Stimulated activated CD4-positive, alpha-beta T cell treated with anti-CD3 and anti-CD28 coated beads, Interleukin-4, amount 100 ng/mL, for 48 hours (primary cell): ENCODE measurements around the gene KPNA3.

Source experiments
- DNase-seq, 2 donors: peaks; one replicate each; pipeline ENCODE4 v3.0.0-alpha.2; 2020; ENCODE audit warnings: low read depth in 2 of 2

The KPNA3 gene

DNA sequence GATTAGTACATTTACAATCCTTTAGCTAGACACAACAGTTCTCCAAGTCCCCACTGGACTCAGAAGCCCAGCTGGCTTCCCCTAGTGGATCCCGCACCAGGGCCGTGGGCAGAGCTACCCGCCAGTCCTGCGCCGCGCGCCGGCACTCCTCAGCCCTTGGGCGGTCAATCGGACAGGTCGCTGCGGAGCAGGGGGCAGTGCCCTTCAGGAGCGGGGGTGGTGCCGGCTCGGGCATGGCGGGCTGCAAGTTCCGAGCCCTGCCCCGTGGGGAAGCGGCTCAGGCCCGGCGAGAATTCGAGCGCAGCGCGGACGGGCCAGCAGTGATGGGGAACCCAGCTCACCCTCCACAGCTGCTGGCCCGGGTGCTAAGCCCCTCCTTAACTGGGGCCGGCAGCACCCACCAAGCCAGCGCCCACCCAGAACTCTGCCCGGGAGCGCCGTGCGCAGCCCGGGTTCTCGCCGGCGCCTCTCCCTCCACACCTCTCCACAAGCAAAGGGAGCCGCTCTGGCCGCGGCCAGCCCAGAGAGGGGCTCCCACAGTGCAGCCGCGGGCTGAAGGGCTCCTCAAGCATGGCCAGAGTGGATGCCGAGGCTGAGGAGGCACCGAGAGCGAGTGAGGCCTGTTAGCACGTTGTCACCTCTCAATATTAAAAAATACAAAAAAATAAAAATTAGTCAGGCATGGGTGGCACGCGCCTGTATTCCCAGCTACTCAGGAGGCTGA, 114.1 kb downstream of the KPNA3 start:
- DNase-seq: no peak

- no peak for DNase-seq
Observed at GRCh38 chr13:49676581-49677298, 115.7 kb downstream of the KPNA3 start.

DNA sequence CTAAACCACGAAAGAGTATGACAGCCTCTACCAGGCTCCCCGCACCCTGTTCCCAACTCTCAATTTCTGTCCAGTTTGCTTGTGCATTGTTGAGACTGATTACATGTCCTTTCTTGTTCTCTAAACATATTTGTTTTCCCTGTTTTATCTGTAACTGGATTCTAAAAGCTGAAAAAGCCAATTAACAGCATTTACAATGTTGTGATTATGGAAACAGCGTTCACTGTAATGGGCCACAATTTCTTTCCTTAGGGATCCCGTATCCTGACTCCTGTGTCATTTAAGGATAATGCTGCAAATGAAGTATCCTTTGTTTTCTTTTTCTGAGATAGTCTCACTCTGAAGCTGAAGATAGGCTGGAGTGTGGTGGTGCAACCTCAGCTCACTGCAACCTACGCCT, 121.7 kb downstream of the KPNA3 start:
- no peak for DNase-seq

DNA sequence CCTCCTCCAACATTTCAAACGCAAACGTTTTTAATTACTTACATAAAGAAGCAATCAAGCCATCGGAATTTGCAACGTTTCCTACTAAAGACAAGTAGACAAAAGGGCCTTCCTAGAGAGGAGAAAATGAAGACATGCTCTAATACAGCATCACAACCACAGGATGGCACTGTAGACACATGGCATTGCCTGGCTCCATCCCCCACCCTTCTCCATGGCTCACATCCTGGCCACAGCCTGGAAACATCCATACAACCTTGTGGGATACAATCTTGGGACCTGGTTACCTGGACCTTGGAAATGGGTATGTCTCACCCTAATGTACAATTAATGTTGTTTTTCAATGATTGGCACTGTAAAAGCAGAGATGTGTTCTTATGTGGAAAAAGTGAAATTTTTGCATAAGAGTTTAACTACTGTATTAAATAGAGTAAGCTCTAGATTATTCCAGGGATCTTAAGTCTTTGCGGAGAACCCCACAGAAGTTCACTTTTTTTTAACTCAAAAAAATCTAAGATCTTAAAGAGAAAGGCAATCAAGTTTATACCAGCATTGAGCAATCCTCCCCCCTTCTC, 122.7 kb downstream of the KPNA3 start:
- DNase-seq: no peak

DNA sequence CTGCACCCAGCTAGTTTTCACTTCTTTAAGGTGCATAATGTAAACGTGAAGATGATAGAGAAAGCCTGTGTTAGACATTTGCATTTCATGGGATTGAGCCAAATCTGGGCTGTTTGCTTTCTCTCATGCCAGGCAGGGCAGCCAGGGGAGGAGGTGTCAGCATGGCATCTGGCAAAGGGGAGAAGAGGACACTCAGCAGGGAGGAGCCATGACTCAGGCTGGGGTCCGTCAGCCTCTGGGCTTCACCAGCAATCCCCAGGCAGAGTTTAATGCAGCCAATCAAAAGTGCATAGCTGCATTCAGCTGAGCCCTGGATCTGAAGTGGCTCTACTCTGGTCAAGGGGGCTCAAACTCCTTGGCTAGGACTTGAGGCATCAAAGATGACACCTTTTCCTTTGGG, 124.7 kb downstream of the KPNA3 start:
- no peak for DNase-seq

DNA sequence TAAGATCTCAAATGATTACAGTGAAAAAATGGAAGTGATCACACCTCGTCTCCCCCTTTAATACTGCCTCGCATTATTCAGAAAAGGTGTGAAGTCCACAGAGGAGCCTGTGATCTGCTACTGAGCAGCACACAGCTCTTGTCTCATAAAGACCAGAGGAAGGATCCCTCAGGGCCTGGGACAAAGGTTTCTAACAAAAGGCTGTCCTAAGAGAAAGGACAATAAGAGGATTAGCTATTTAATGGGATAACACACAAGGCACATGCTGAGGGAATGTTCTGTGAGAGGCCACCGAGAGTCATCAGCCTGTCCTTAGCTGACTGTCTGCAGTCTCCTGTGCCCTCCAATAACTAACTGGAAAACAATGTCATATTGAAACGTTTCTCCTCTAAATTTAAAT, 127.9 kb downstream of the KPNA3 start:
- DNase-seq: no peak

DNA sequence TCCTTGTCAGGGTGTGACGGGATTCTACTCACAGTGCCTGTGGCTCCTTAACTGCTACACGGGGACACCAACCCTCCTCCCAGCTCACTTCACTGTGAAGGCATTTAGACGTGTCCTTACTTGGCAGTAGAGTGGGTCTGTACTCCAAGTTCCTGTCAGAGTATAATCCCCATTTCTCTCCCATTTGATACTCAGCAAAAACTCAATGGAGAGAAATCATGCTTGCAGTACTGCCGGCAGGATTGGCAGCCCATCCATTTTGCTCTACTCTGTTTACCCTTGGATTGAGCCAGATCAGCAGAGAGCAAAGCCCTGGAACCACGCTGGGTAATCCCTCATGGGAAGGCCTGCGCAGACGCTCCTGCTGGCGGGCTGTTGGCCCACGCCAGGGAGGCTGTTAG, 135.2 kb downstream of the KPNA3 start:
- no peak for DNase-seq

DNA sequence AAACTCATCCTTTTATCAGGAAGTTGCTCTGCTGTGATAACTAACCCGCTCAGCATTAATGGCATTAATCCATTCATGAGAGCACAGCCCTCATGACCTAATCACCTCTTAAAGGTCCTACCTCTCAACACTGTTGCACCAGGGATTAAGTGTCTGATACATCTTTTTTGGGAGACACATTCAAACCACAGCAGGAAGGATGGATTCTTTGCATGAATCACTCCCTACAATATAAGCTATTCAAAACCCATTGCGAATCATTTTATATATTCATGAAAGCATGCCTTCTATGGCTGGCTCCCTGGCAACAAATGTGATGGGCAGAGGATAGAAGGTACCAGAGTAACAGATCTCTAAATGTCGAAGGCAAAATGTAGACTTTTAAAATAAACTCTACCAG, 136.6 kb downstream of the KPNA3 start:
- no peak for DNase-seq

DNA sequence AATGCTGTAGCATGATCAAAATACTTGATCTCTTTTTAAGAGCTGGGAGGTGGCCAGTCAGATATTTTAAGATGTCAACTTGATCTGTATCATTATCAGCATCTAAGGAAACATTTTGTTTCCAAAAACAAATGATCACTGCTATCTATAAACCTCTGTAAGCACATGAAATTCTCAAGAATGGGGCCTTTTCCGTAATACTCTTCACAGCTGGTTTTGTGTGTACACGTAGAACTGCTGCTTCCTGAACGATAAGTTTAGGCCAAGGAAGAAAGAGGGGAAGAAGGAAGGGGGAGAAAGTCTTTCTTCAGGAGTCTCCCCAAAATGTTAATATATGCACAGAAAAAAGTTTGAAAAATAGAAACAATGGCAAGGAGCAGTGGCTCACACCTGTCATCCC, 138.5 kb downstream of the KPNA3 start:
- no peak for DNase-seq

- no peak for DNase-seq
Observed at GRCh38 chr13:49653478-49653877, 139.0 kb downstream of the KPNA3 start.

GRCh38 chr13:49652355-49653305, 139.9 kb downstream of the KPNA3 start:
- no peak for DNase-seq

DNA sequence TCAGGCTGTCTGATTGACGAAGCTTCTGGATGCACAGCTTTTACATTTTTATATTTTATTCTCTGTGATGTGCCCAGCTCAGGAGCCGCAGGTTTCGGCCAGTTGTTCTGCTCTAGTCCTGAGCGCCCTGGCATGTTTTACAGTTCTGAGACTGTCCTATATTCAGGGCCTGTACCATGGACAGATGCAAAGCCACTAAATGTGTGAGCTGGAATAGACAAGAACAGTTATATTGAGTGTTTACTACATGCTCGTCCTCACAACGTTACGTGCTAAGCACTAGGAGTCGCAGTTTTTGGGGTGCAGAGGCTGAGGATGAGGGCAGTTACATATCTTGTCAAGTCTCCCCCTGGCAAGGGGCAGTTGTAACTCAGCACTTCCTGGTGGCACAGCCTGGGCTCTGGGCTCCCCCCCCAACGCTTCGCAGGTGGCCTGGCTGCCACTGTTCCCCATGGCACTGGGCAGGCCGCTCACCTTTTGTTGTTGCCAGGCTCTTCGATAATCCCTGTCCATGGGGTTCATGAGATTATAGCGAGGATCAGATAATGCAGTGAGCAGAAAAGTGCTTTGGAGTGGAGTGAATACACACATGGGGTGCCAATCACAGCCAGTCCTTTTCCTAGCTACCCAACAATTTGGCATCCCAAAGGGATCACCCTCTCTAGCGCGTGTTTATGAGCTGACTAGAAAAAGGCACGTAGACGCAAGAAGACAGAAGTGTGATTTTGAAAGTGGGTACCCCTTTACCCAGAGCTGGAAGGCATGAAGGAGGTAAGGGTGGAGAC, 140.7 kb downstream of the KPNA3 start:
- DNase-seq: no peak

GRCh38 chr13:49649963-49650312, 142.5 kb downstream of the KPNA3 start:
- DNase-seq: no peak
